ENCODE measurements around the gene ITPR1.

Gene ITPR1

DNA sequence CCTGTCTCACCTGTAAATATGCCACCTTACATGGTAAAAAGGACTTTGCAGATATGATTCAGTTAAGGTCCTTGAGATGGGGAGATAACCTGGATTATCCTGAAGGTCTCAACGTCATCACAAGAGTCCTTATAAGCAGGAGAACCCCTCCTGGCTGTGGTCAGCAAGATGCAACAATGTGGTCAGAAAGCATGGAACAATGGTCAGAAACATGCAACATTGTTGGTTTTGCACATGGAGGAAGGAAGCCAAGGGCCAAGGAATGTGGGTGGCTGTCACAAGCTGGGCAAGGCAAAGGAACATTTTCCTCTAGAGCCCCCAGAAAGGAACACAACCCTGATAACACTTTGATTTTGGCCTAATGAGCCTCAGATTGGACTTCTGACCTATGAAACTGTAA is 16.7 kb upstream of the ITPR1 start:
- no peak for ATAC-seq
- no peak for TF ChIP-seq ZFP3 (CRISPR knock-in tag; IDR thresholded peaks at IDR 0.05)
- TF ChIP-seq TCF4 (CRISPR knock-in tag; IDR thresholded peaks at IDR 0.05; ENCODE audit: borderline replicate concordance) = no peak
- TF ChIP-seq ZC3H10 (CRISPR knock-in tag; IDR thresholded peaks at IDR 0.05) = no peak
- no peak for TF ChIP-seq PPARA (CRISPR knock-in tag; IDR thresholded peaks at IDR 0.05; ENCODE audit: borderline replicate concordance)
- TF ChIP-seq ZNF8 (CRISPR knock-in tag; IDR thresholded peaks at IDR 0.05) = no peak
- TF ChIP-seq TOX (CRISPR knock-in tag; IDR thresholded peaks at IDR 0.05; ENCODE audit: borderline replicate concordance) = no peak
- no peak for TF ChIP-seq GLIS3 (CRISPR knock-in tag; IDR thresholded peaks at IDR 0.05)
- TF ChIP-seq, protein P1, sequence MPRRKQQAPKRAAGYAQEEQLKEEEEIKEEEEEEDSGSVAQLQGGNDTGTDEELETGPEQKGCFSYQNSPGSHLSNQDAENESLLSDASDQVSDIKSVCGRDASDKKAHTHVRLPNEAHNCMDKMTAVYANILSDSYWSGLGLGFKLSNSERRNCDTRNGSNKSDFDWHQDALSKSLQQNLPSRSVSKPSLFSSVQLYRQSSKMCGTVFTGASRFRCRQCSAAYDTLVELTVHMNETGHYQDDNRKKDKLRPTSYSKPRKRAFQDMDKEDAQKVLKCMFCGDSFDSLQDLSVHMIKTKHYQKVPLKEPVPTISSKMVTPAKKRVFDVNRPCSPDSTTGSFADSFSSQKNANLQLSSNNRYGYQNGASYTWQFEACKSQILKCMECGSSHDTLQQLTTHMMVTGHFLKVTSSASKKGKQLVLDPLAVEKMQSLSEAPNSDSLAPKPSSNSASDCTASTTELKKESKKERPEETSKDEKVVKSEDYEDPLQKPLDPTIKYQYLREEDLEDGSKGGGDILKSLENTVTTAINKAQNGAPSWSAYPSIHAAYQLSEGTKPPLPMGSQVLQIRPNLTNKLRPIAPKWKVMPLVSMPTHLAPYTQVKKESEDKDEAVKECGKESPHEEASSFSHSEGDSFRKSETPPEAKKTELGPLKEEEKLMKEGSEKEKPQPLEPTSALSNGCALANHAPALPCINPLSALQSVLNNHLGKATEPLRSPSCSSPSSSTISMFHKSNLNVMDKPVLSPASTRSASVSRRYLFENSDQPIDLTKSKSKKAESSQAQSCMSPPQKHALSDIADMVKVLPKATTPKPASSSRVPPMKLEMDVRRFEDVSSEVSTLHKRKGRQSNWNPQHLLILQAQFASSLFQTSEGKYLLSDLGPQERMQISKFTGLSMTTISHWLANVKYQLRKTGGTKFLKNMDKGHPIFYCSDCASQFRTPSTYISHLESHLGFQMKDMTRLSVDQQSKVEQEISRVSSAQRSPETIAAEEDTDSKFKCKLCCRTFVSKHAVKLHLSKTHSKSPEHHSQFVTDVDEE (CRISPR knock-in tag; IDR thresholded peaks at IDR 0.05) = no peak
- TF ChIP-seq OSR1 (CRISPR knock-in tag; IDR thresholded peaks at IDR 0.05) = no peak
- TF ChIP-seq ZNF70 (CRISPR knock-in tag; IDR thresholded peaks at IDR 0.05) = no peak
- TF ChIP-seq, protein P2, sequence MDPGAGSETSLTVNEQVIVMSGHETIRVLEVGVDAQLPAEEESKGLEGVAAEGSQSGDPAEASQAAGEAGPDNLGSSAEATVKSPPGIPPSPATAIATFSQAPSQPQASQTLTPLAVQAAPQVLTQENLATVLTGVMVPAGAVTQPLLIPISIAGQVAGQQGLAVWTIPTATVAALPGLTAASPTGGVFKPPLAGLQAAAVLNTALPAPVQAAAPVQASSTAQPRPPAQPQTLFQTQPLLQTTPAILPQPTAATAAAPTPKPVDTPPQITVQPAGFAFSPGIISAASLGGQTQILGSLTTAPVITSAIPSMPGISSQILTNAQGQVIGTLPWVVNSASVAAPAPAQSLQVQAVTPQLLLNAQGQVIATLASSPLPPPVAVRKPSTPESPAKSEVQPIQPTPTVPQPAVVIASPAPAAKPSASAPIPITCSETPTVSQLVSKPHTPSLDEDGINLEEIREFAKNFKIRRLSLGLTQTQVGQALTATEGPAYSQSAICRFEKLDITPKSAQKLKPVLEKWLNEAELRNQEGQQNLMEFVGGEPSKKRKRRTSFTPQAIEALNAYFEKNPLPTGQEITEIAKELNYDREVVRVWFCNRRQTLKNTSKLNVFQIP (CRISPR knock-in tag; IDR thresholded peaks at IDR 0.05; ENCODE audit: borderline replicate concordance, low read depth) = no peak
- TF ChIP-seq, protein P3, sequence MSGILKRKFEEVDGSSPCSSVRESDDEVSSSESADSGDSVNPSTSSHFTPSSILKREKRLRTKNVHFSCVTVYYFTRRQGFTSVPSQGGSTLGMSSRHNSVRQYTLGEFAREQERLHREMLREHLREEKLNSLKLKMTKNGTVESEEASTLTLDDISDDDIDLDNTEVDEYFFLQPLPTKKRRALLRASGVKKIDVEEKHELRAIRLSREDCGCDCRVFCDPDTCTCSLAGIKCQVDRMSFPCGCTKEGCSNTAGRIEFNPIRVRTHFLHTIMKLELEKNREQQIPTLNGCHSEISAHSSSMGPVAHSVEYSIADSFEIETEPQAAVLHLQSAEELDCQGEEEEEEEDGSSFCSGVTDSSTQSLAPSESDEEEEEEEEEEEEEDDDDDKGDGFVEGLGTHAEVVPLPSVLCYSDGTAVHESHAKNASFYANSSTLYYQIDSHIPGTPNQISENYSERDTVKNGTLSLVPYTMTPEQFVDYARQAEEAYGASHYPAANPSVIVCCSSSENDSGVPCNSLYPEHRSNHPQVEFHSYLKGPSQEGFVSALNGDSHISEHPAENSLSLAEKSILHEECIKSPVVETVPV (CRISPR knock-in tag; IDR thresholded peaks at IDR 0.05) = no peak
- TF ChIP-seq RARB (CRISPR knock-in tag; IDR thresholded peaks at IDR 0.05) = no peak
- TF ChIP-seq CSDC2 (CRISPR knock-in tag; IDR thresholded peaks at IDR 0.05) = no peak

DNA sequence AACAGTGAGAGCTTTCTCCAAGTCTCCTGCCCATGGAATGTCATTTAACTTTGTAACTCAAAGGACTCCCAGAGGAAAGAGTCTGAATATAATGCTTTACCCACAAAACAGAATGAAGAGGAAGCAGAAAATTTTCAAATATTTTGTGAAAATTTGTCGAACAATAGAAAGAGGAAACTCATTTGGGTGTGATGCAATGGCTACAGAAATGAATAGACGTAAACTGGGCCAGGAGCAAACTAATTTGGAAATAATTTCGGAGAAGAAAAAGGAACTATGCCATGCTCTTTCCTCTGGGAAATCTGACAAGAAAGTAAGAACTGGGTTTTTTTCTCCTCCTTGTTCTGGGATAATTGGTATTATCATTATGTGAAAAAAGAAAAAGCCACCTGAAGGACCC is 14.9 kb upstream of the ITPR1 start:
- TF ChIP-seq ARNTL (CRISPR knock-in tag; IDR thresholded peaks at IDR 0.05; ENCODE audit: borderline replicate concordance, low read depth) (no peak), PPARA (CRISPR knock-in tag; IDR thresholded peaks at IDR 0.05; ENCODE audit: borderline replicate concordance) (no peak), CSDC2 (CRISPR knock-in tag; IDR thresholded peaks at IDR 0.05) (no peak), ZFP30 (CRISPR knock-in tag; IDR thresholded peaks at IDR 0.05) (no peak), ISL1 (CRISPR knock-in tag; IDR thresholded peaks at IDR 0.05) (no peak), RARB (CRISPR knock-in tag; IDR thresholded peaks at IDR 0.05) (no peak), ZNF565 (CRISPR knock-in tag; conservative IDR thresholded peaks at IDR 0.05; ENCODE audit: low read depth) (no peak), SNAI2 (CRISPR knock-in tag; IDR thresholded peaks at IDR 0.05) (no peak), ZNF70 (CRISPR knock-in tag; IDR thresholded peaks at IDR 0.05) (no peak), ZFP3 (CRISPR knock-in tag; IDR thresholded peaks at IDR 0.05) (no peak), ESRRG (CRISPR knock-in tag; IDR thresholded peaks at IDR 0.05) (no peak), BACH2 (CRISPR knock-in tag; IDR thresholded peaks at IDR 0.05; ENCODE audit: borderline replicate concordance) (no peak), TOX (CRISPR knock-in tag; IDR thresholded peaks at IDR 0.05; ENCODE audit: borderline replicate concordance) (no peak), ZNF8 (CRISPR knock-in tag; IDR thresholded peaks at IDR 0.05) (no peak)
- TF ChIP-seq, protein P3 (CRISPR knock-in tag; IDR thresholded peaks at IDR 0.05) = no peak
- TF ChIP-seq, protein P4, sequence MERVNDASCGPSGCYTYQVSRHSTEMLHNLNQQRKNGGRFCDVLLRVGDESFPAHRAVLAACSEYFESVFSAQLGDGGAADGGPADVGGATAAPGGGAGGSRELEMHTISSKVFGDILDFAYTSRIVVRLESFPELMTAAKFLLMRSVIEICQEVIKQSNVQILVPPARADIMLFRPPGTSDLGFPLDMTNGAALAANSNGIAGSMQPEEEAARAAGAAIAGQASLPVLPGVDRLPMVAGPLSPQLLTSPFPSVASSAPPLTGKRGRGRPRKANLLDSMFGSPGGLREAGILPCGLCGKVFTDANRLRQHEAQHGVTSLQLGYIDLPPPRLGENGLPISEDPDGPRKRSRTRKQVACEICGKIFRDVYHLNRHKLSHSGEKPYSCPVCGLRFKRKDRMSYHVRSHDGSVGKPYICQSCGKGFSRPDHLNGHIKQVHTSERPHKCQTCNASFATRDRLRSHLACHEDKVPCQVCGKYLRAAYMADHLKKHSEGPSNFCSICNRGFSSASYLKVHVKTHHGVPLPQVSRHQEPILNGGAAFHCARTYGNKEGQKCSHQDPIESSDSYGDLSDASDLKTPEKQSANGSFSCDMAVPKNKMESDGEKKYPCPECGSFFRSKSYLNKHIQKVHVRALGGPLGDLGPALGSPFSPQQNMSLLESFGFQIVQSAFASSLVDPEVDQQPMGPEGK (CRISPR knock-in tag; IDR thresholded peaks at IDR 0.05; ENCODE audit: borderline replicate concordance) = no peak
- TF ChIP-seq, protein P2 (CRISPR knock-in tag; IDR thresholded peaks at IDR 0.05; ENCODE audit: borderline replicate concordance, low read depth) = no peak
- no peak for ATAC-seq

Data from SK-N-SH treated with all-trans-retinoic acid at 6 μM for 48 hours (cell line).